B cell (primary cell): ENCODE results near the gene HP1BP3. TPM values are rescaled to one million over a fixed set of nuclear protein-coding genes. Genes with fewer than 3 reads are reported as not detected.

Experiments
- ATAC-seq: fragments of 200-7000 bp; cut with Tn5 transposase; one replicate; pipeline ENCODE4 v1.10.0; 2021; ENCODE audit warnings: low read depth, mild to moderate bottlenecking, moderate number of reproducible peaks, moderate library complexity
- CTCF ChIA-PET: fragments of 350-600 bp; sonication (Branson Sonifier 250); formaldehyde crosslinking; loops from one replicate; lab custom pipeline; 2021; ENCODE audit warnings: antibody characterized with exemption, inconsistent platforms; lab: Charles Lee
- POLR2A ChIA-PET: fragments of 350-600 bp; sonication (Branson Sonifier 250); formaldehyde crosslinking; loops from one replicate; lab custom pipeline; 2021; ENCODE audit warnings: antibody characterized with exemption; lab: Charles Lee
- DNase-seq: peaks from one replicate; pipeline ENCODE4 v3.0.0; 2013
- H2AFZ ChIP-seq: 2 replicates; pipeline ENCODE4 v1.6.1; 2012; ENCODE audit warnings: mild to moderate bottlenecking, low read depth, low read length; ENCODE audit not compliant: insufficient read depth, poor library complexity, severe bottlenecking
- H3K27ac ChIP-seq, 2 donors: 1 replicate in 1 of 2; 2 replicates in 1 of 2; pipeline ENCODE4 v1.5.1; 2012 to 2013; ENCODE audit warnings: low read length in 2 of 2, mild to moderate bottlenecking in 2 of 2, moderate library complexity in 1 of 2
- H3K27me3 ChIP-seq, 4 experiments: fragments of 200-600 bp in 1 of 4; sonication (generic) in 1 of 4; replicated peaks in 1 of 4; 1 replicate in 2 of 4; 2 replicates in 2 of 4; pipeline versions ENCODE4 v1.6.1 to v1.7.0; 2013 to 2016; ENCODE audit warnings: low read length in 3 of 4, mild to moderate bottlenecking in 2 of 4, mixed read lengths in 1 of 4, moderate library complexity in 1 of 4; ENCODE audit not compliant: insufficient read depth in 4 of 4, control insufficient read depth in 3 of 4; ENCODE audit errors: control extremely low read depth in 1 of 4
- H3K36me3 ChIP-seq, 2 experiments: replicated peaks in 1 of 2; 1 replicate in 1 of 2; 2 replicates in 1 of 2; pipeline versions ENCODE4 v1.6.1 to v1.7.1; 2013; ENCODE audit warnings: low read length in 1 of 2; ENCODE audit not compliant: insufficient read depth in 2 of 2, control insufficient read depth in 1 of 2; ENCODE audit errors: control extremely low read depth in 1 of 2, extremely low read depth in 1 of 2
- H3K4me1 ChIP-seq, 2 donors: fragments of 200-600 bp in 1 of 2; sonication (generic) in 1 of 2; 1 replicate in 1 of 2; 2 replicates in 1 of 2; pipeline versions ENCODE4 v1.5.1 to v1.6.1; 2013 to 2017; ENCODE audit warnings: low read length in 2 of 2; ENCODE audit not compliant: control insufficient read depth in 2 of 2, insufficient read depth in 2 of 2
- H3K4me2 ChIP-seq: replicated peaks from 2 replicates; pipeline ENCODE3; 2012; ENCODE audit warnings: mild to moderate bottlenecking, low read depth, low read length; ENCODE audit not compliant: poor library complexity, severe bottlenecking
- H3K4me3 ChIP-seq, 5 experiments: fragments of 200-600 bp in 1 of 5; sonication (generic) in 1 of 5; 1 replicate in 3 of 5; 2 replicates in 2 of 5; pipeline versions ENCODE4 v1.5.1 to v1.7.0; 2011 to 2016; ENCODE audit warnings: low read length in 4 of 5, mild to moderate bottlenecking in 4 of 5, low read depth in 2 of 5, control low read depth in 1 of 5, moderate library complexity in 1 of 5; ENCODE audit not compliant: insufficient read depth in 1 of 5; ENCODE audit errors: control extremely low read depth in 1 of 5, extremely low read depth in 1 of 5
- H3K79me2 ChIP-seq: fragments of 200-600 bp; sonication (generic); one replicate; pipeline ENCODE4 v1.6.0; 2016; ENCODE audit warnings: low read length; ENCODE audit not compliant: control insufficient read depth, insufficient read depth
- H3K9ac ChIP-seq: fragments of 200-600 bp; sonication (generic); 2 replicates; pipeline ENCODE4 v1.6.1; 2017; ENCODE audit warnings: mild to moderate bottlenecking, low read length, moderate library complexity
- H3K9me3 ChIP-seq, 3 donors: one replicate each; pipeline versions ENCODE4 v1.6.1 to v1.7.1; 2013; ENCODE audit warnings: low read length in 2 of 3; ENCODE audit not compliant: control insufficient read depth in 2 of 3, insufficient read depth in 1 of 3; ENCODE audit errors: control extremely low read depth in 1 of 3
- H4K20me1 ChIP-seq: 2 replicates; pipeline ENCODE4 v1.6.0; 2012; ENCODE audit warnings: mild to moderate bottlenecking, low read length; ENCODE audit not compliant: insufficient read depth, control insufficient read depth, poor library complexity, severe bottlenecking
- H3K27ac Mint-ChIP-seq: one replicate; pipeline ENCODE4 v1.8.0; 2021; ENCODE audit warnings: mixed read lengths
- H3K27me3 Mint-ChIP-seq: one replicate; pipeline ENCODE4 v1.8.0; 2021; ENCODE audit warnings: mixed read lengths
- H3K4me1 Mint-ChIP-seq: one replicate; pipeline ENCODE4 v1.8.0; 2021; ENCODE audit warnings: mixed read lengths
- H3K4me3 Mint-ChIP-seq: one replicate; pipeline ENCODE4 v1.8.0; 2021; ENCODE audit warnings: mixed read lengths
- H3K9me3 Mint-ChIP-seq: one replicate; pipeline ENCODE4 v1.8.0; 2022; ENCODE audit warnings: mixed read lengths; ENCODE audit not compliant: insufficient read depth
- EZH2 ChIP-seq: IDR thresholded peaks from 2 replicates; pipeline ENCODE4 v1.6.1; 2012; ENCODE audit warnings: borderline replicate concordance, low read depth, mild to moderate bottlenecking, moderate library complexity, low read length; ENCODE audit not compliant: insufficient read depth, poor library complexity, severe bottlenecking
- WGBS: methylation state at CpG from one replicate; pipeline ENCODE4 v1.1.5; 2013; ENCODE audit warnings: missing lambda C conversion rate; ENCODE audit not compliant: insufficient coverage; 5-methylcytosine and 5-hydroxymethylcytosine counted together
- intact Hi-C: fragments of 100-400 bp; cut with micrococcal nuclease; formaldehyde crosslinking; loops from one replicate; pipeline ENCODE4 v1.10.0; 2022
- polyA plus RNA-seq: library from polyadenylated mRNA; depleted of rRNA; stranded (reverse); fragments of >200 nt; gene quantifications from 2 replicates; pipeline ENCODE4 v1.2.3, GENCODE V29; 2012
- total RNA-seq, 2 donors: library from RNA; stranded (reverse); fragments of 120-200 nt in 1 of 2; gene quantifications; 1 replicate in 1 of 2; 2 replicates in 1 of 2; pipeline versions ENCODE4 v1.2.3 to v1.2.4, GENCODE V29; 2013 to 2022
- TF ChIP-seq, protein P1 (sequence below): fragments of 200-600 bp; IDR thresholded peaks from one replicate; pipeline ENCODE4 v1.8.0; 2022; ENCODE audit warnings: antibody characterized with exemption, mild to moderate bottlenecking

Gene HP1BP3
- total and polyA plus RNA-seq, 2 donors (not counting 1 experiment from before 2014, with no cell fraction given) = 147 to 303 TPM

DNA sequence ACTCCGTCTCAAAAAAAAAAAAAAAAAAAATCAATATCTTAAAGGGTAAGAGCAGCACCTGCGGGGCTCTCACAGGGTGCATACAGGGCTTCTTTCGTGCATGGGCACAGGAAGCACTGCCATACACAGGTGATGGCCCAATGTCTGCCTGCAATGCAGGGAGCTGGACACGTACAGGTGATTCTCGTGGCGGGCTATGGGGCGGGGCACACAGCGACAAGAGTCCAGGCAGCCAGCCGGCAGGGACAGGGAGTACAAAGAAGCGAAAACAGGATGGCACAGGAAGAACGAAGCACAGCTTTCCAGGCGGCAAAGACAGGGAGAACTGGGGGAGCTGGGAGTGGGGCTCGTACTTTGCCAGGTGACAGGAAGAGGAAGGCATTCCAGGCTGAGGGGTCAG lies 70.9 kb downstream of the HP1BP3 start:
- Histone ChIP-seq H3K4me3 (no peak overlapping the region), H4K20me1 (no peaks in the 10 kb centered on the region), H3K27me3 (peaks cover 0 to 36% (median 13%) of the 10 kb centered on the region in 4 experiments), H2AFZ (no peak overlapping the region), H3K4me2 (no peak overlapping the region), H3K4me1 (peaks cover 7 to 9% of the 10 kb centered on the region in 2 donors), H3K27ac (no peak overlapping the region), H3K79me2 (no peaks in the 10 kb centered on the region), H3K36me3 (no peaks in the 10 kb centered on the region), H3K9me3 (peaks cover 0 to 7% (median 0%) of the 10 kb centered on the region in 3 donors), H3K9ac (no peak overlapping the region)
- POLR2A ChIA-PET = no interaction called here
- TF ChIP-seq, protein P1, sequence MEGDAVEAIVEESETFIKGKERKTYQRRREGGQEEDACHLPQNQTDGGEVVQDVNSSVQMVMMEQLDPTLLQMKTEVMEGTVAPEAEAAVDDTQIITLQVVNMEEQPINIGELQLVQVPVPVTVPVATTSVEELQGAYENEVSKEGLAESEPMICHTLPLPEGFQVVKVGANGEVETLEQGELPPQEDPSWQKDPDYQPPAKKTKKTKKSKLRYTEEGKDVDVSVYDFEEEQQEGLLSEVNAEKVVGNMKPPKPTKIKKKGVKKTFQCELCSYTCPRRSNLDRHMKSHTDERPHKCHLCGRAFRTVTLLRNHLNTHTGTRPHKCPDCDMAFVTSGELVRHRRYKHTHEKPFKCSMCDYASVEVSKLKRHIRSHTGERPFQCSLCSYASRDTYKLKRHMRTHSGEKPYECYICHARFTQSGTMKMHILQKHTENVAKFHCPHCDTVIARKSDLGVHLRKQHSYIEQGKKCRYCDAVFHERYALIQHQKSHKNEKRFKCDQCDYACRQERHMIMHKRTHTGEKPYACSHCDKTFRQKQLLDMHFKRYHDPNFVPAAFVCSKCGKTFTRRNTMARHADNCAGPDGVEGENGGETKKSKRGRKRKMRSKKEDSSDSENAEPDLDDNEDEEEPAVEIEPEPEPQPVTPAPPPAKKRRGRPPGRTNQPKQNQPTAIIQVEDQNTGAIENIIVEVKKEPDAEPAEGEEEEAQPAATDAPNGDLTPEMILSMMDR = no peak
- no peak for TF ChIP-seq EZH2
- Mint-ChIP-seq H3K4me3 (peak overlapping the region; percentile 78), H3K4me1 (peaks cover 10% of the 10 kb centered on the region), H3K9me3 (no peaks in the 10 kb centered on the region), H3K27ac (no peak overlapping the region), H3K27me3 (peaks cover 21% of the 10 kb centered on the region)
- ATAC-seq (no peak), DNase-seq (no peak)
- CTCF ChIA-PET = interaction anchor here (1.0 kb wide), 1 partner anchor 9 kb away, joined by 5 read pairs; no protein-coding TSS in a partner anchor
- intact Hi-C loops = no loop called here
- WGBS = 85% methylated on average over 12 of the region's 13 CpGs

DNA sequence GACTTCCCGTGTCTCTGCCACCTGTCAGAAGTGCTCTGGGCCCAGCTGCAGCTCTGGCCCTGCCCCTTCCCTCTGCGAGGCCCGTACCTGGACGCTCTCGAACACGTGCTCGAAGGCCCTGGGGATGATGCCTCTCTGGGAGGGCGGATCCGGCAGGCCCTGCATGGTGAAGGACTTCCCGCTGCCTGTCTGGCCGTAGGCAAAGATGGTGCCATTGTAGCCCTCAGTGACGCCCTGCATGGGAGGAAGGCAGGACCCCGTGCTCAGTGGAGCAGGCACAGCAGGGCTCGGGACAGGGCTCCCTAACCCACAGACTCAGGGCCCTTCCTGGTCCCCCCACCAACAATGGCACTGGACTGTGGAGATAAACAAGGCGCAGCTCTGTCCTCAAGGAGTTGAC lies 71.7 kb downstream of the HP1BP3 start:
- Histone ChIP-seq H4K20me1 (no peaks in the 10 kb centered on the region), H3K4me3 (no peak overlapping the region), H3K9me3 (peaks cover 0 to 7% (median 0%) of the 10 kb centered on the region in 3 donors), H3K79me2 (no peaks in the 10 kb centered on the region), H3K4me1 (peaks cover 7 to 9% of the 10 kb centered on the region in 2 donors), H3K9ac (no peak overlapping the region), H3K4me2 (no peak overlapping the region), H2AFZ (no peak overlapping the region), H3K36me3 (no peaks in the 10 kb centered on the region), H3K27ac (no peak overlapping the region), H3K27me3 (peaks cover 0 to 36% (median 13%) of the 10 kb centered on the region in 4 experiments)
- Mint-ChIP-seq H3K4me1 (peaks cover 10% of the 10 kb centered on the region), H3K27me3 (peaks cover 21% of the 10 kb centered on the region), H3K4me3 (no peak overlapping the region), H3K9me3 (no peaks in the 10 kb centered on the region), H3K27ac (no peak overlapping the region)
- TF ChIP-seq EZH2 = no peak
- TF ChIP-seq, protein P1 = no peak
- intact Hi-C loops = no loop called here
- DNase-seq (no peak), ATAC-seq (no peak)
- ChIA-PET POLR2A (no interaction called here), CTCF (interaction anchor here (1.0 kb wide), 1 partner anchor 8 kb away, joined by 5 read pairs; no protein-coding TSS in a partner anchor)
- WGBS = 93% methylated on average over 13 of the region's 15 CpGs
